GM21619 (cell line): ENCODE data around the gene YWHAG.
"Not testable (repeated sequence)": the region's sequence is repeated elsewhere in the genome, so short reads cannot be mapped to it uniquely, and the experiment has no call there.

Source experiments
- ATAC-seq: cut with Tn5 transposase; IDR thresholded peaks from one replicate; pipeline ENCODE4 v1.9.1; 2021; ENCODE audit not compliant: unreplicated experiment

The YWHAG gene

GRCh38 chr7:76380623-76380966 lies 21.8 kb upstream of the YWHAG start:
- ATAC-seq = no peak

GRCh38 chr7:76377186-76377918 lies 18.6 kb upstream of the YWHAG start:
- ATAC-seq = no peak

DNA sequence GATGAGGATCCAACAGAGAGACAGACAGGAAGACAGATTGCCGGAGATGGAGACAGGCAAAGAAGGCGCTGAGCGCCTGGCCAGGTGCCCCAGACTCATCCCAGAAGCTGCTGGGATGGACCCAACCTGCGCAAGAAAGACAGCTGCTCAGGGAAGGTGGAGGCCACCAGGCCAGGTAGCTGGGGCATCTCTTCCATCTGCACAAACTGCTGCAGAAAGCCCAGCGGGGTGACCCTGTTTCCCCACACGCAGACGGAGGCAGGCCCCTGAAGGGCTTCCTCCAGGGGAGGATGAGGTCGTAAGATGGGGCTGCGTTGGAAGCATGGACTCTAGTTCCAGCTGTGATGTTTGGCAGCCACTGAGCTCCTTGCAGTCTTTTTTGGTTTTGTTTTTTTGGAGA lies 16.5 kb upstream of the YWHAG start:
- ATAC-seq = no peak

GRCh38 chr7:76372984-76373833 lies 14.4 kb upstream of the YWHAG start:
- no peak for ATAC-seq

DNA sequence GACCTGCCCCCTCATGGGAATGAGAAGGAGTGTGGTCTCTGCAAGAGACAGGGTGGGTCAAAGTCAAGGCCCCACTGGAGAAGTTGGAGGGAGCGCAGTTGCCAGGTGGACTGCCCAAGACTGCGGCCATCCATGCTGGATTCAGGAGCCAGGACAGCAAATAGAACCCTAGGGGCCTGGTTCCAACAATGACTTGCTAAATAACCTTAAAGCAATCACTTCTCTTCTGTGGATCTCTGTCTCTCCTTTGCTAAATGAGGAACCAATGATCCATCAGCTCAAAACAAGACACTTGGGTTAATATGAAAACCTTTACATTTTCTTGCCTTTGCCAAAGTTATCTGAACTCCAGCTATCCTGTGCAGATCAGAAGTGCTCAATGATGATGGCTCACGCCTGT lies 12.6 kb upstream of the YWHAG start:
- ATAC-seq = no peak

- ATAC-seq = no peak
These were observed 10.2 kb upstream of the YWHAG start for GRCh38 chr7:76369018-76369417.

DNA sequence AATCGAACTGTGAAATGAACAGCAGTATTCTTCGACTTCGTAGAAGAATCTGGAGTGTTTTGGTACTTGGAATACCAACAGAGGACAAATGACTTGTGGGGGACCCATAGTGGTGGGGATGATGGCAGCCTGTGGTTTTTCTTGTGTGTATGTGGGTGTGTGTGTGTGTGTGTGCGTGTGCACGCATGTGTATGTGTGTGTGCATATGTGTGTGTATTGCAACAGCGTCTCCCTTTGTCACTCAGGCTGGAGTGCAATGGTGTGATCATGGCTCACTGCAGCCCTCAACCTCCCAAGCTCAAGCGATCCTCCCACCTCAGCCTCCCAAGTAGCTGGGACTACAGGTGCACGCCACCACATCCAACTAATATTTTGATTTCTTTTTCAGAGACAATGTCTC lies 9.4 kb upstream of the YWHAG start:
- no peak for ATAC-seq

DNA sequence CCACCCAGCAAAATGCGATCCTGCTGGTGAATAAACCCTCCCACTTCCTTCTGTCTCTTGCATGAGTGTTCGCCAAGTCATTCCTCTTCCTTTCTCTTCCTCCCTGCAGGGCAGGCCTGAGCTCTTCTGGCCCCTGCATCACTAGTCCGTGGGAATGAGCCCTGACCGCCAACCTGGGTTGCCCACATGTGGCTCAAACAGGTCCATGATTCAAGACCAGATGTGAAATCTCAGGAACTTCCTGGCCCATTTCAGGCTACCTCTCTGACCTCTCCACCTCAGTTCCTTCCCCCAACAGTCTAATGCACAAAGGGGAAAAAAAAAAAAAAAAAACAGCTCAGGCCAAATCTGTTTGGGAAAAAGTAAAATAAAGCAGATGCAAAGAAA lies 5.4 kb upstream of the YWHAG start:
- ATAC-seq = no peak

DNA sequence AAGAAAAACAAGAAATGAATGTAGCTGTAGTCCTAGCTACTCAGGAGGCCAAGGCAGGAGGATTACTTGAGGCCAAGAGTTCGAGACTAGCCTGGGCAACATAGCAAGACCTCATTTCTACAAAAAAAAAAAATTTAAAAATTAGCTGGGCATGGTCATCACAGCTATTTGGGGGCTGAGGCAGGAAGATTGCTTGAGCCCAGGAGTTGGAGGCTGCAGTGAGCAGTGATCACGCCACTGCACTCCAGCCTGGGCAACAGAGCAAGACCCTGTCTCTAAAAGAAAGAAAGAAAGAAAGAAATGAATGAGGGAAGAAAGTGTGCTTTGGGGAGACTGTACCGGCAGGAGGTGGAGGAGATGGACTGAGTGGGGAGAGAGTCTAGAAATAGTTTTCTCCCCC lies 5.0 kb upstream of the YWHAG start:
- not testable (repeated sequence) for ATAC-seq

DNA sequence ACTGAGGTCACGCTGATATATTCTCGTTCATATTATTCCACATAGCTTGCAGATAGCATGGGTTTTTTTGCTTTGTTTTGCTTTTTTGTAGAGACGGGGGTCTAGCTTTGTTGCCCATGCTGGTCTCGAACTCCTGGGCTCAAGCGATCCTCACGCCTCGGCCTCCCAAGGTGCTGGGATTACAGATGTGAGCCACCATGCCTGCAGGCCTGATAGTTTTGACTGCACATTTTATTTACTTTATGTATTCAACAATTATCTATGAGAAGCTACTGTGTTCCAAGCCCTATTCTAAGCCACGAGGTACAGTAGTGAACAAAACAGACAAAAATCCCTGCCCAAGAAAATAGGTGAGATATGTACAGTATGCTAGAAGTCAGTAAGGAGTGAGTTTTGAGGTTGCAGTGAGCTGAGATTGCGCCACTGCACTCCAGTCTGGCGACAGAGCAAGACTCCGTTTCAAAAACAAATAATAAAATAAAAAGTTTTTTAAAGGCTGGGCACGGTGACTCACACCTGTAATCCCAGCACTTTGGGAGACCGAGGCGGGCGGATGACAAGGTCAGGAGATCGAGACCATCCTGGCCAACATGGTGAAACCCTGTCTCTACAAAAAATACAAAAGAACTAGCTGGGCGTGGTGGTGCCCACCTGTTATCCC lies 1.3 kb upstream of the YWHAG start:
- ATAC-seq = no peak

DNA sequence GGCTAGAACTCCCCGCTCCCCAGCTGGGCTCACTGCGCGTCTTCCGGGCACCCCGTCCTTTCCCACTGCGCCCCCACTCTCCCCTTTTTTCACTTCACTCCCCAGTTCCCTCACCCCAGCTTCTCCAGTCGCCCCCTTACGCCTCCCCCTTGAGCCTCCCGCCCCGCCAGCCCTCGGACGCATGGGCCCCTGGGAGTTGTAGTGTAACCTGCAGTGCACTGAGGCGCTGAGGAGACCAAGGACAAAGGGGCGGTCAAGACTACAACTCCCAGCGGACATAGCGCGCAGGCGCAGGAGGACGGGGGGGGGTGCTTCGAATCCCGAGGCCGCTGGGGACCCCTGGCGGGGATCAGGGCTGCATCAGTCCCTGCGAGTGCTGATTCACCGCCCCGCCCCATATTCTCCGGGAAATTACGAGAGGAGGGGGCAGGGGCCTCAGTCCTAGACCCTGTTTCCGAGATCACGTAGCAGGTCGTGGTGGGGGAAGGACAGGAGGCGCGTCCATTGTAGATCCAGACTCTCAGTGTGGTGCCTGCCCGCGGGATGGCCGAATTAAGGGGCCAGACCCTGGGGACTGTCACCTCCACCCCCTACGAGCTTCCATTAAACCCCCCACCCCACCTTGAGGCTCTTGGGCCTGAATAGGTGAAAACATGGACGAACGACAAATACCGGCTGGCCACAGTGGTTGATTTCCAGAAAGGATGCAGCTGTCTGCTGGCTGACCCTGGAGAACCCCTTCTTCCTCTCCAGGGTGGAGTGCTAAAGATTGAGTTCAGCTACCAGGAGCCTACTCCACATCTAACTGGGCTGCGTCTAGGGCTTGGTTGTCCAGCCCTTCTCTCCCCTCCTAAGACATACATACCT lies 553 bp upstream of the YWHAG start:
- peak; percentile 82 for ATAC-seq

GRCh38 chr7:76358011-76358480 lies 745 bp downstream of the YWHAG start:
- ATAC-seq = peak; percentile 23

- ATAC-seq = no peak
These were observed 1.2 kb downstream of the YWHAG start for GRCh38 chr7:76357475-76358010.

- no peak for ATAC-seq
These were observed 2.0 kb downstream of the YWHAG start for GRCh38 chr7:76356823-76357222.

DNA sequence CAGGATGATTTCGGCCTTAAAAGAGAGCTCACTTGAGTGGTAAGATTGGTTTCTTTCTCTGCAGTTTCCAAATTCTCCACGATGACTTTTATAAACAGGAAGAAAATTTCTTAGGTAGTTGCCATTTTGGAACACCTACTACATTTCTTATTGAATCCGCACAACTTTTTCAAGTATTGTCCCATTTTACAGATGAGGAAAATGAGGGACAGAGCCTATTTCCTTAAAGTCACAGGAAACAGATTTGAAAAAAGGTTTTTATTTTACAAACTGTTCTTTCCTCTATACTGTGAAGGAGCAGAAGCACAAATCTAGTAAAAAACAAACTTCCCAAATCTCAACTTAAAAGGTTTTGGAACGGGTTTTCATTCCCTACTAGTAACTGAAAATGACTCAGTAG lies 2.7 kb downstream of the YWHAG start:
- ATAC-seq = no peak

DNA sequence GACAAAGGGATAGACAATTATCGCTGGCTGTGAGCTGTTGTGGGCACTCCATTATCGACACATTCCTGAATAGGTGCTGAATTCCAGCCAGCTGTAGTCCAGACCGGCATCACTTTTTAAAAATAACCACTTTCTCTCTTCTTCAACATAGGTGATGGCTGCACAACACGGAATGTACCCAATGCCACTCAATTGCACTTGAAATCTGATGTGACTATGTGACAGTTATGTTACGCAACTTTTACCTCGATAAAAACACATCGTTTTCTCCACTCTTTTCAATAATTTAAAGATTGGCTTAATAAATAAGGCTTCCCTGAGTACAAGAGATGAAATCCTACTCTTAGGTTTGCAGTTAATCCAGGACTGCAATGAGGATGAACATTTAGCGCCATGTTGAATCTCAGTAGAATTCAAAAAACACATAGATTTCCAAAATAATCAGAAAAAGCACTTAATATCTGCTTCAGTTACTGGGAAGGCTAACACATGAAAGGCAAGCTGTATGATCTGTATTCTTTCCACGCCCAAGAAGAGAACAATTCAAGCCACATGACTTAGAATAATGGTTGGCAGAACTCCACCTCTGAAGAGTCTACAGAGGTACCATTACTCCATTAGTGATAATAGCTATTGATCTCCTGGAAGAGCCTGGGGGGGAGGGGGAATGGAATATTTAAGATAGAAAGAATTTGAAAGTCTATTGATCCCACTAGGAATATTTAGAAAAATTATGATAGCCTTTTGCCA lies 3.6 kb downstream of the YWHAG start:
- no peak for ATAC-seq

DNA sequence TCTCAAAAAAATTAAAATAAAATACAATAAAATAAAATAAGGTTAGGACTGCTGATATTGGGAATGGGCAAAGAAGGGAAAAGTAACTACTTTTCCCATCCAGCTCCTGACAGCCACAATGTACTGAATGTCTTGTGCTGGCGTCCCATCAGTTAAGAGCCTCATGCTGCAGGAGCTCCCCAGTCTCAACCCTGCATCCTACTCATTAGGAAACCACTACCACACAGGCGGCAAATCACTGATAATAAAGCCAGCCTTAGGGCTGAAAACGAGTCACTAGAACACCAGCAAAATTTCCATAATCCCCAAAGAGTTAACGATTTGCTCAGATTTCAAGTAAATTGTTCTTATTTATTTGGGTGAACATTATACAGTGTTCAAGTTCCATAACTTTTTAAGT lies 4.3 kb downstream of the YWHAG start:
- ATAC-seq = no peak

DNA sequence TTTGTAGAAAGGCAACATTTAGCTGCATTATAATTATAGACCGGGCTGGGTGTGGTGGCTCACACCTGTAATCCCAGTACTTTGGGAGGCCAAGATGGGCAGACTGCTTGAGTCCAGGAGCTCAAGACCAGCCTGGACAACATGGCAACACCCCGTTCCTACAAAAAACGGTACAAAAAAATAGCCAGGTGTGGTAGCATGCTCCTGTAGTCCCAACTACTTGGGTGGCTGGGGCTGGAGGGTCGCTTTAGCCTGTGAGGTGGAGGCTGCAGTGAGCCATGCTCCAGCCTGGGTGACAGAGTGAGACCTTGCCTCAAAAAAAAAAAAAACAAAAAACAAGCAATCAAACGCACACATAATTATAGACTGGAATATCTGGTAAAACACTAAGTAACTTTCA lies 5.0 kb downstream of the YWHAG start:
- ATAC-seq = no peak

DNA sequence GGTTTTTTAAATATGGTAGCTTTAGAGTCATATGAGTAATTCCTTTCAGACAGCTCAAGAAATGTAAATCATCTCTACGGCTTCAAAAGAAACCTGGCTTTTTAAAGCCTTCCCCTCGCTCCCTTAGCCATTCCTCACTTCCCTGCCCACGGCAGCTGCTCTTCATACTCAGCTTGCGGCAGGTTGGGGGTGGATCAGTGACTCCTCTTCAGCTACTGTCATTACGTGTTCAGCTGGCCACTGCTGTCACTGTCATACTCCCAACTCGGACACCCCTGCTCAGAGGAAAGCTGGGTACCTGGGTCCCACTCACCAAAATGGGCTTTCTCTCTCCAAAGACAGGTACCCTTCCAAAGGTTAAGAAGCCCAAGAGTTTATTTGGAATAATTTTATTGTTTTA lies 6.6 kb downstream of the YWHAG start:
- no peak for ATAC-seq

- no peak for ATAC-seq
These were observed 7.4 kb downstream of the YWHAG start for GRCh38 chr7:76351372-76351771.
